Skeletal muscle cell (primary cell): ENCODE results near the gene CPED1.

Source experiments
- DNase-seq: peaks from one replicate; pipeline ENCODE4 v3.0.0-alpha.2; 2010; ENCODE audit warnings: low read depth
- H3K4me3 ChIP-seq: 2 replicates; pipeline ENCODE4 v1.5.1; 2011; ENCODE audit warnings: low read depth, mild to moderate bottlenecking, control low read depth, low read length, moderate library complexity

The CPED1 gene

GRCh38 chr7:121080257-121080912, 91.9 kb downstream of the CPED1 start:
- DNase-seq = no peak
- no peak overlapping the region for H3K4me3 ChIP-seq

DNA sequence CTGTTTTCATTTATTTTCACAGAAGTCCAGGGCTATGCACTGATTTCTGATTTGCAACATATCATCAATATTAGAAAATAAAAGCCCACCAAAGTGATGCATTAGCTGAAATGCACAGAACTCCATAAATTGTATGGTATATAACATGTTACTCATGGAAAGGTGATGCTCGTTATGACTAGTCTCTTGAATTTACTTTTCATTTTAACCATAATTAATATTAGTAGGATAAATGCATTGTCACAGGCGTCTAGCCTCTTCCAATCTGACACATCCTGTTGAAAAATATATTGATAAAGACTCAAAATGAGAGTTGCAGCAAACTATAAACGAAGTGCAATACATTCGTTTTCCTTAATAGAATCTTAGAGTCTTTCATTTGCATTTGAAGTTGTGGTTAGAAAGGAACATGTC, 92.4 kb downstream of the CPED1 start:
- H3K4me3 ChIP-seq = no peak overlapping the region
- no peak for DNase-seq

- no peak for DNase-seq
- no peak overlapping the region for H3K4me3 ChIP-seq
Observed at GRCh38 chr7:121081327-121081936, 92.9 kb downstream of the CPED1 start.

- DNase-seq = no peak
- no peak overlapping the region for H3K4me3 ChIP-seq
Observed at GRCh38 chr7:121082400-121083101, 94.0 kb downstream of the CPED1 start.

- peak; percentile 62 for DNase-seq
- no peak overlapping the region for H3K4me3 ChIP-seq
Observed at GRCh38 chr7:121083138-121083789, 94.8 kb downstream of the CPED1 start.

- H3K4me3 ChIP-seq = no peak overlapping the region
- DNase-seq = no peak
Observed at GRCh38 chr7:121083790-121084251, 95.3 kb downstream of the CPED1 start.

DNA sequence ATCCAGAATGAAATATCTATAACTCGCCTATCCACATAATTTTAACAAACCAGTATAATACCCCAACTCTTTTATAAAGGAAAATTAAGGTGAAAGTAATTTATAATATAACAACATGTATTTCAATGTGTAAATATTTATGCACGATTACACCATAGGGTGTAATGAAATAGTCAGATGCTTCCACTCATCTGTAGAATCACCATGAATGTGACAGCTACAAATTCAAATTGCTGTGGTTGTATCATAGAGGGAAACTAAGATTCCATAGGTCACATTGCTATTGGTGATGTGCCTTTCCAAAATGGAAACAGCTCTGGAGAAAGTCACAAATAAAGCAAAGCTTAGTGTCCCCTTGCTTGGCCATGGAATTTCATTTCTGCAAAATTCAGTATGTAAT, 95.7 kb downstream of the CPED1 start:
- H3K4me3 ChIP-seq = no peak overlapping the region
- no peak for DNase-seq

DNA sequence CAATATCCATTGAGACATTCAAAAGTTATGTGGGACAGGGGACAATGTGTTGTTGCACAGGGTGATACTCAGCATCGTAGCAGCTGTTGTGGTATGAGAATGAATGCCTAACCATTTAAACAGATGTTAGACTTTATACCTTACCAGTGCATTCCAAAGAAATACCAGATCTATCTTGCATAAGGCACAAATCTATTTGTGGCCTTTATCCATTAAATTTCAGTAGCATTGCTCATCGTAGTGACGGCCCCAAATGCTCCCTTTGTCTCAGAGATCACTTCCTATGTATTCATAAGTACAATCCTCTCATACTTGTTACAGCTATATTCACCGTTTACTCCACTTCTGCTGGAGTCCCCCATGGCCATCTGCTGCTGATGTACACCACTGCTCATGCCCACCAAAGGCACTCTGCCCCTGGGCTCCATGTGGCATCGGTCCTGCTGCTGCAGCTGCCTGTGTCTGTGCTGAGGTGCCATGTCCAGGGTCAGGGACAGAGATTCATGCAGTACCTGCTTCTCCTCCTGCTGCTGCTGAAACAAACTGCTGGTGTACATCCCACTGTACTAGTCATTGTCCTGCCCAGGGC, 96.3 kb downstream of the CPED1 start:
- no peak overlapping the region for H3K4me3 ChIP-seq
- peak; percentile 86 for DNase-seq

DNA sequence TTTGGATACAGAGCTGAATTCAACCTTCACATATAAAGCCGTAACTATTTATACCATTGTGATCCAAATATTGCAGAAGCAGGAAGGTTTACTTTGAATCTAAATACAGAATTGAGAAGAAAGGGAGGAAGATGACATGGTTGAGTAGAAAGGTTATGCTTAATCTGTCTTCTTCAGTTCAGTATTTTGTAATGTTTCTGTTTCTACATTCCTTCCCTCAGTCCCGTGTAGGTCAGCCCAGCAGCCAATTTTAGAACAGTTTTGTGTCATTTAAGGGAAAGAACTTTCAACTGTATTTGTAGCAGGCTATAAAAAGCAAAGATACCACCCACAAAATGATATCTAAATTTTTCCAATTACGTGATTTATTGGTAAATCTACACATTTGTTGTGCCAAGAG, 97.4 kb downstream of the CPED1 start:
- no peak overlapping the region for H3K4me3 ChIP-seq
- DNase-seq = no peak

GRCh38 chr7:121088870-121089269, 100.4 kb downstream of the CPED1 start:
- no peak for DNase-seq
- no peak overlapping the region for H3K4me3 ChIP-seq

DNA sequence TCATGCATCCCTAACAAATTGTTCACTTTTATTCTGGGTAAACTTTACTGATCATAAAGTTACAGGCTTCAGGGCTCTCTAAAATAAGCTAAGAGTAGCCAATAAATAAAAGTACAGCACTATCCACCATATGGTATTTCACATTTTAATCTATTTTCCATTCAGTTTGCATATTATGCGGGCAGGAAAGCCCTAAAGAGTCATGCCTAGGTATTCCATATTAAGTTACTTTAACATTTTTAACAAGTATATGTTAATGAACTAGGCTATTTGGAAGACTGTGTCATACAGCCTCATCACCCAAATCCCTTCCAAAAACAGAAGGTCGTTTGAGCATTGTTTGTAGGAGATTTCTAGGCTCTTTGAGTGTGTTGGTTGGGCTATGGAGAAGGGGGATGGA, 106.3 kb downstream of the CPED1 start:
- DNase-seq = no peak

GRCh38 chr7:121097577-121097976, 109.1 kb downstream of the CPED1 start:
- no peak overlapping the region for H3K4me3 ChIP-seq
- DNase-seq = no peak

More for the DNA sequence above, 106.3 kb downstream of the CPED1 start:
- no peak overlapping the region for H3K4me3 ChIP-seq

GRCh38 chr7:121099572-121099971, 111.1 kb downstream of the CPED1 start:
- DNase-seq = no peak
- no peak overlapping the region for H3K4me3 ChIP-seq

- no peak overlapping the region for H3K4me3 ChIP-seq
- DNase-seq = no peak
Observed at GRCh38 chr7:121101083-121101482, 112.6 kb downstream of the CPED1 start.

DNA sequence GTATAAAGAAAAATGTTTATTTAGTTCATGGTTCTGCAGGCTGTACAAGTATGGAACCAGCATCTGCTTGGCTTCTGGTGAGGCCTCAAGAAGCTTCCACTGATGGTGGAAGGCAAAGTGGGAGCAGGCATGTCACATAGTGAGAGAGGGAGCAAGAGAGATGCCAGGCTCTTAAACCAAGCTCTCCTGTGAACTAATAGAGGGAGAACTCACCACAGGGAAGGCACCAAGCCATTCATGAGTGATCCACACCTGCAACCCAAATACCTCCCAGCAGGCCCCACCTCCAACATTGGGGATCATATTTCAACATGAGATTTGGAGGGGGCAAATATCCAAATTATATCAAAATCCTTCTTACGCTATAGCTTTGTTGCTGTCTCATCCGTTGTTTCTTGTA, 113.1 kb downstream of the CPED1 start:
- no peak for DNase-seq
- H3K4me3 ChIP-seq = no peak overlapping the region

GRCh38 chr7:121102619-121103018, 114.1 kb downstream of the CPED1 start:
- DNase-seq = no peak
- no peak overlapping the region for H3K4me3 ChIP-seq

GRCh38 chr7:121103086-121103485, 114.6 kb downstream of the CPED1 start:
- DNase-seq = no peak
- no peak overlapping the region for H3K4me3 ChIP-seq

DNA sequence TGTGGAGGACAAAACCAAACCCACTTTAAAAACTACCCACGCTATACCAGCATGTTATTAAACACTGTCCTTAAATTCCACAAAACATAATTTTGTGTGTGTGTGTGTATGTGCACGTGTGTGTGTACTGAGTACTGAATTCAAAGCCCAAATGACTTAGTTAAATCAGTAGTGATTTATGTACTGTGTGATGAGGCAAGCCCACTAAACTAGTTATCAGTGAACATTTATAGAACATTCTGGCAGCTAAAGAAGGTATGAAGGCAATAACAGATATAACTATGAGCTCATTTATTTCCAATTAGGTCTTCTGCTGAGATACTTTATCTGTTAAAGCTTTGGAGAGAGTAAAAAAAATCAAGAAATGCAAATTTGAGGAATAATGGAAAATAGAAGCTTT, 115.1 kb downstream of the CPED1 start:
- DNase-seq = no peak

GRCh38 chr7:121105262-121105661, 116.8 kb downstream of the CPED1 start:
- no peak overlapping the region for H3K4me3 ChIP-seq
- no peak for DNase-seq

More for the DNA sequence above, 115.1 kb downstream of the CPED1 start:
- no peak overlapping the region for H3K4me3 ChIP-seq
